H9 (cell line): ENCODE data around the gene NDUFS2. TPM values are rescaled to one million over a fixed set of nuclear protein-coding genes. Genes with fewer than 3 reads are reported as not detected.

ENCODE experiments used
- DNase-seq: peaks from one replicate; pipeline ENCODE4 v3.0.0-alpha.2; 2017
- H2AFZ ChIP-seq: one replicate; pipeline ENCODE4 v1.6.1; 2013; ENCODE audit warnings: mild to moderate bottlenecking, low read length, control low read depth, moderate library complexity
- H2AK5ac ChIP-seq: 2 replicates; pipeline ENCODE4 v1.6.1; 2013; ENCODE audit warnings: low read length, control low read depth, mixed read lengths; ENCODE audit not compliant: insufficient read length
- H2BK120ac ChIP-seq: one replicate; pipeline ENCODE4 v1.6.1; 2013; ENCODE audit warnings: low read depth, mild to moderate bottlenecking, low read length, control low read depth, inconsistent platforms; ENCODE audit not compliant: poor library complexity, severe bottlenecking
- H2BK12ac ChIP-seq: 2 replicates; pipeline ENCODE4 v1.6.1; 2013; ENCODE audit warnings: low read length, control low read depth, mixed read lengths, low read depth; ENCODE audit not compliant: insufficient read length
- H2BK15ac ChIP-seq: 2 replicates; pipeline ENCODE4 v1.6.1; 2013; ENCODE audit warnings: low read depth, low read length, control low read depth
- H2BK20ac ChIP-seq: one replicate; pipeline ENCODE4 v1.6.1; 2013; ENCODE audit warnings: low read depth, mild to moderate bottlenecking, low read length, control low read depth, inconsistent platforms; ENCODE audit not compliant: poor library complexity, severe bottlenecking
- H2BK5ac ChIP-seq: 2 replicates; pipeline ENCODE4 v1.6.1; 2013; ENCODE audit warnings: low read length, control low read depth, mixed read lengths; ENCODE audit not compliant: insufficient read length
- H3K14ac ChIP-seq: 2 replicates; pipeline ENCODE4 v1.6.1; 2013; ENCODE audit warnings: low read length, control low read depth; ENCODE audit not compliant: insufficient read depth
- H3K18ac ChIP-seq: 2 replicates; pipeline ENCODE4 v1.6.1; 2013; ENCODE audit warnings: low read depth, mild to moderate bottlenecking, mixed read lengths, low read length, control low read depth; ENCODE audit not compliant: insufficient read length
- H3K23ac ChIP-seq: 2 replicates; pipeline ENCODE4 v1.6.1; 2013; ENCODE audit warnings: low read length, control low read depth, mixed read lengths, low read depth; ENCODE audit not compliant: insufficient read length
- H3K23me2 ChIP-seq: 2 replicates; pipeline ENCODE4 v1.6.1; 2013; ENCODE audit warnings: low read depth, mild to moderate bottlenecking, mixed read lengths, low read length, control low read depth; ENCODE audit not compliant: insufficient read length, poor library complexity, severe bottlenecking
- H3K27ac ChIP-seq: 2 replicates; pipeline ENCODE4 v1.5.1; 2013; ENCODE audit warnings: low read length, control low read depth, mixed read lengths, low read depth; ENCODE audit not compliant: insufficient read length
- H3K27me3 ChIP-seq: 2 replicates; pipeline ENCODE4 v1.6.1; 2013; ENCODE audit warnings: low read length, control low read depth, inconsistent platforms; ENCODE audit not compliant: insufficient read depth
- H3K4ac ChIP-seq: 2 replicates; pipeline ENCODE4 v1.6.1; 2013; ENCODE audit warnings: low read depth, mild to moderate bottlenecking, control low read depth, inconsistent platforms, low read length, moderate library complexity
- H3K4me1 ChIP-seq: 2 replicates; pipeline ENCODE4 v1.6.1; 2013; ENCODE audit warnings: low read length, control low read depth, inconsistent platforms; ENCODE audit not compliant: insufficient read depth
- H3K4me2 ChIP-seq: 2 replicates; pipeline ENCODE4 v1.6.1; 2013; ENCODE audit warnings: low read length, control low read depth, mixed read lengths; ENCODE audit not compliant: insufficient read length, insufficient read depth
- H3K56ac ChIP-seq: 2 replicates; pipeline ENCODE4 v1.6.1; 2013; ENCODE audit warnings: low read depth, mild to moderate bottlenecking, mixed read lengths, low read length, control low read depth; ENCODE audit not compliant: insufficient read length
- H3K79me1 ChIP-seq: 2 replicates; pipeline ENCODE4 v1.6.1; 2013; ENCODE audit warnings: low read depth, mild to moderate bottlenecking, moderate library complexity, low read length, control low read depth, inconsistent platforms; ENCODE audit not compliant: insufficient read depth, poor library complexity, severe bottlenecking
- H3K79me2 ChIP-seq: 2 replicates; pipeline ENCODE4 v1.6.1; 2013; ENCODE audit warnings: low read length, control low read depth, inconsistent platforms; ENCODE audit not compliant: insufficient read depth
- H3K9ac ChIP-seq: 2 replicates; pipeline ENCODE4 v1.6.1; 2013; ENCODE audit warnings: low read length, control low read depth, mixed read lengths; ENCODE audit not compliant: insufficient read length; ENCODE audit errors: extremely low read depth
- H3K9me3 ChIP-seq: one replicate; pipeline ENCODE4 v1.6.1; 2013; ENCODE audit warnings: low read depth, low read length, inconsistent platforms; ENCODE audit not compliant: control insufficient read depth
- H3T11ph ChIP-seq: one replicate; pipeline ENCODE4 v1.6.1; 2013; ENCODE audit warnings: mild to moderate bottlenecking, low read length, control low read depth, inconsistent platforms
- H4K20me1 ChIP-seq: one replicate; pipeline ENCODE4 v1.6.1; 2013; ENCODE audit not compliant: control insufficient read depth, insufficient read length, insufficient read depth
- H4K5ac ChIP-seq: 2 replicates; pipeline ENCODE4 v1.6.1; 2013; ENCODE audit warnings: low read depth, mild to moderate bottlenecking, mixed read lengths, low read length, control low read depth; ENCODE audit not compliant: insufficient read length
- H4K8ac ChIP-seq: replicated peaks from 2 replicates; pipeline ENCODE4 v1.6.1; 2013; ENCODE audit warnings: low read length, control low read depth, mixed read lengths, low read depth; ENCODE audit not compliant: insufficient read length
- H4K91ac ChIP-seq: 2 replicates; pipeline ENCODE4 v1.6.1; 2013; ENCODE audit warnings: low read depth, mild to moderate bottlenecking, moderate library complexity, mixed read lengths, low read length, control low read depth; ENCODE audit not compliant: insufficient read length
- H3K27ac Mint-ChIP-seq, 3 experiments: 2 replicates in 2 of 3; 3 replicates in 1 of 3; pipeline ENCODE4 v1.8.0; 2020 to 2021; ENCODE audit warnings: mixed read lengths in 3 of 3, mild to moderate bottlenecking in 1 of 3, moderate library complexity in 1 of 3
- H3K27me3 Mint-ChIP-seq: 2 replicates; pipeline ENCODE4 v1.8.0; 2021; ENCODE audit warnings: low read depth, mild to moderate bottlenecking, moderate library complexity, mixed read lengths
- H3K36me3 Mint-ChIP-seq, 3 experiments: 2 replicates in 2 of 3; 3 replicates in 1 of 3; pipeline ENCODE4 v1.8.0; 2020 to 2021; ENCODE audit warnings: low read depth in 3 of 3, mixed read lengths in 3 of 3; ENCODE audit not compliant: insufficient read depth in 1 of 3
- H3K4me1 Mint-ChIP-seq, 2 experiments: 2 replicates each; pipeline ENCODE4 v1.8.0; 2020; ENCODE audit warnings: mixed read lengths in 2 of 2
- H3K4me3 Mint-ChIP-seq, 2 experiments: 2 replicates in 1 of 2; 3 replicates in 1 of 2; pipeline ENCODE4 v1.8.0; 2020 to 2021; ENCODE audit warnings: mild to moderate bottlenecking in 2 of 2, mixed read lengths in 2 of 2, moderate library complexity in 1 of 2
- H3K9me3 Mint-ChIP-seq, 2 experiments: 2 replicates in 1 of 2; 3 replicates in 1 of 2; pipeline ENCODE4 v1.8.0; 2020; ENCODE audit warnings: mild to moderate bottlenecking in 2 of 2, mixed read lengths in 2 of 2, moderate library complexity in 1 of 2
- CTCF ChIP-seq: fragments of 200-600 bp; sonication (generic); conservative IDR thresholded peaks from 3 replicates; pipeline ENCODE4 v1.8.0; 2021; ENCODE audit warnings: antibody characterized with exemption, mild to moderate bottlenecking
- WGBS: extraction: QIAGEN DNeasy Blood & Tissue Kit; methylation state at CpG from one replicate; pipeline ENCODE4 v1.1.7; 2013; ENCODE audit warnings: missing lambda C conversion rate, low lambda C conversion rate, mixed read lengths; ENCODE audit not compliant: insufficient read length; ENCODE audit errors: extremely low coverage; 5-methylcytosine and 5-hydroxymethylcytosine counted together
- total RNA-seq: library from RNA; stranded (reverse); gene quantifications from 2 replicates; pipeline ENCODE4 v1.2.1, GENCODE V29; 2021

Gene NDUFS2
- total RNA-seq, 1 experiment from 2014 or later = 84.5 TPM

DNA sequence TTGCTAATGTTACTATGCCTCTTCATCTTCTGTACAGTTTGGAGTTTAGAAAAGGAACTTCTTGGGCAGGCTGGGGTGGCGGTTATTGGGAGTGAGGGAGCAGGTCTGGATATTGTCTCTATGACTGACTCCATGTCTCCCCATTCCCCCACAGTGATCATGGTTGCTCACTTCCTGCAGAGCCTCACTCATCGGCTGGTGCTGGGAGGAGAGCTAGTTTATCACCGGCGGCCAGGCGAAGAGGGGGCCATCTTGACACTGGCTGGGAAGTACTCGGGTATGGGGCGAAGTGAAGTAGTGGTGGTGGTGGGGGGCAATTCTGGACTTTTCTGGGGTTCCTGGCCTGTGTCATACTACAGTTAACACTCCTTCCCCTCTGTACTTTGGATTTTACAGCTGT lies 25.9 kb downstream of the NDUFS2 start:
- no peak overlapping the region for H3K4ac ChIP-seq
- no peak overlapping the region for H2BK120ac ChIP-seq
- no peak for TF ChIP-seq CTCF
- no peak overlapping the region for H3K9ac ChIP-seq
- Mint-ChIP-seq H3K4me1 (peaks cover 23 to 40% of the 10 kb centered on the region in 2 experiments), H3K9me3 (no peaks in the 10 kb centered on the region), H3K36me3 (peaks cover 18 to 22% (median 20%) of the 10 kb centered on the region in 3 experiments; a peak in 6 of 7 replicates), H3K4me3 (0 out of 5 replicates have a peak overlapping the region, but pooled peaks of 1 of the 2 experiments have one; percentile 20), H3K27ac (0 out of 7 replicates have a peak overlapping the region, but pooled peaks of 1 of the 3 experiments have one; percentile 21), H3K27me3 (no peaks in the 10 kb centered on the region)
- H3K79me2 ChIP-seq = no peaks in the 10 kb centered on the region
- H3K79me1 ChIP-seq = no peaks in the 10 kb centered on the region
- no peak overlapping the region for H3T11ph ChIP-seq
- no CpG with 5 or more reads among the region's 7 CpGs for WGBS
- H3K9me3 ChIP-seq = no peaks in the 10 kb centered on the region
- H3K23ac ChIP-seq = no peak overlapping the region
- H3K27ac ChIP-seq = no peak overlapping the region
- no peak overlapping the region for H3K56ac ChIP-seq
- no peak overlapping the region for H4K8ac ChIP-seq
- H2AK5ac ChIP-seq = no peak overlapping the region
- H4K91ac ChIP-seq = no peak overlapping the region
- H2BK15ac ChIP-seq = no peak overlapping the region
- no peaks in the 10 kb centered on the region for H3K27me3 ChIP-seq
- no peak overlapping the region for H2BK20ac ChIP-seq
- H3K14ac ChIP-seq = no peak overlapping the region
- no peak for DNase-seq
- no peak overlapping the region for H3K4me2 ChIP-seq
- H4K5ac ChIP-seq = no peak overlapping the region
- no peaks in the 10 kb centered on the region for H3K23me2 ChIP-seq
- H2AFZ ChIP-seq = no peak overlapping the region
- no peak overlapping the region for H2BK12ac ChIP-seq
- H3K4me1 ChIP-seq = peaks cover 8% of the 10 kb centered on the region; the same call in 1 of the 2 replicates
- no peaks in the 10 kb centered on the region for H4K20me1 ChIP-seq
- no peak overlapping the region for H2BK5ac ChIP-seq
- H3K18ac ChIP-seq = no peak overlapping the region
